Measurements from ENCODE around the gene HSPB7.

HSPB7 gene

DNA sequence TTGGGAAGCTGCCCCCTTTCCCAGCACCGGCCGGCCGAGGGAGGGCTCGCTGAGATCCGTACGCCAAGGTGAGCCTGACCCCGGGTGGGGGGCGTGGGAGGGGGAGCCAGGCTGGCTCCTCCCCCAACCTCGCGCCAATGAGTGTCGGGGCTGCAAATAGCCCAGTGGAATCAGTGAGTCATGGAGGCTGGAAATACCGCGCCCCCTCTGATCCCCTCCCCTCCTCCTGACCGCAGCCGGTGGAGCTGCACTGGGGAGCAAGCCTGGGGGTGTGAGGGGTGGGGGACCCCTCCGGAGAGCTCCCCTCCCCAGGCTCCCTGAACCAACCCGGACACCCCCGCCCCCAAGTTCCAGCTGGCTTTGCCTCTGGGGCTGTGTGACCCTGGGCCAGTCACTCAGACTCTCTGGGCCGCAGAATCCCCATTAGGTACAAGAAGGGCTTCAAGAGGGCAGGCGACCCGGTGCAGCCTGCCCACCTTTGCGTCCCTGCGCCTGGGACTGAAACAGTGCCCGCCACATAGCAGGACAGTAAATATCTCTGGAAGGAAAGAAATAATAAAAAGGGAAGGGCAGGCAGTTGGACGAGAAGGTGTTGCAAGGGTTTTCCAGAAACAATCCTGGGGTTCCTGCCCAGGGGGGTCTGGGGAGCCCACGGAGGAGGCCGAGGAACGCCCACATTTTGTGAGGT, 4.5 kb downstream of the HSPB7 start:
- no peaks in the 10 kb centered on the region for H3F3A ChIP-seq (ENCODE audit: insufficient read depth, low read length)
- H3K27me3 ChIP-seq (ENCODE audit: insufficient read depth, low read length): no peaks in the 10 kb centered on the region; the same call in 1 of the 2 replicates
- H3K9me2 ChIP-seq (ENCODE audit: low read depth, low read length): no peaks in the 10 kb centered on the region
- no peaks in the 10 kb centered on the region for H3K9me3 ChIP-seq (ENCODE audit: low read length)
- peak overlapping the region; percentile 28; the same call in 1 of the 2 replicates for H3K9ac ChIP-seq (ENCODE audit: low read length)
- TF ChIP-seq, protein P1, sequence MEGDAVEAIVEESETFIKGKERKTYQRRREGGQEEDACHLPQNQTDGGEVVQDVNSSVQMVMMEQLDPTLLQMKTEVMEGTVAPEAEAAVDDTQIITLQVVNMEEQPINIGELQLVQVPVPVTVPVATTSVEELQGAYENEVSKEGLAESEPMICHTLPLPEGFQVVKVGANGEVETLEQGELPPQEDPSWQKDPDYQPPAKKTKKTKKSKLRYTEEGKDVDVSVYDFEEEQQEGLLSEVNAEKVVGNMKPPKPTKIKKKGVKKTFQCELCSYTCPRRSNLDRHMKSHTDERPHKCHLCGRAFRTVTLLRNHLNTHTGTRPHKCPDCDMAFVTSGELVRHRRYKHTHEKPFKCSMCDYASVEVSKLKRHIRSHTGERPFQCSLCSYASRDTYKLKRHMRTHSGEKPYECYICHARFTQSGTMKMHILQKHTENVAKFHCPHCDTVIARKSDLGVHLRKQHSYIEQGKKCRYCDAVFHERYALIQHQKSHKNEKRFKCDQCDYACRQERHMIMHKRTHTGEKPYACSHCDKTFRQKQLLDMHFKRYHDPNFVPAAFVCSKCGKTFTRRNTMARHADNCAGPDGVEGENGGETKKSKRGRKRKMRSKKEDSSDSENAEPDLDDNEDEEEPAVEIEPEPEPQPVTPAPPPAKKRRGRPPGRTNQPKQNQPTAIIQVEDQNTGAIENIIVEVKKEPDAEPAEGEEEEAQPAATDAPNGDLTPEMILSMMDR (IDR thresholded peaks at IDR 0.05; ENCODE audit: low read length): no peak
- TF ChIP-seq EZH2 (IDR thresholded peaks at IDR 0.05; ENCODE audit: borderline replicate concordance, low read length): no peak
- no peak overlapping the region for H3K27ac ChIP-seq (ENCODE audit: low read depth, low read length, poor library complexity, severe bottlenecking)
- no peak overlapping the region for H2AFZ ChIP-seq (ENCODE audit: low read length)
- H3K4me2 ChIP-seq (ENCODE audit: low read length): peak overlapping the region; percentile 61
- H3K4me3 ChIP-seq (ENCODE audit: low read depth, low read length, poor library complexity, severe bottlenecking): peak overlapping the region; percentile 42
- H3K4me1 ChIP-seq (ENCODE audit: insufficient read depth, low read length, severe bottlenecking): peaks cover 24% of the 10 kb centered on the region
- no peaks in the 10 kb centered on the region for H4K20me1 ChIP-seq (ENCODE audit: insufficient read depth, low read length)
- no peaks in the 10 kb centered on the region for H3K79me2 ChIP-seq (ENCODE audit: insufficient read depth, low read length)
- no peaks in the 10 kb centered on the region for H3K36me3 ChIP-seq (ENCODE audit: insufficient read depth, low read length)

DNA sequence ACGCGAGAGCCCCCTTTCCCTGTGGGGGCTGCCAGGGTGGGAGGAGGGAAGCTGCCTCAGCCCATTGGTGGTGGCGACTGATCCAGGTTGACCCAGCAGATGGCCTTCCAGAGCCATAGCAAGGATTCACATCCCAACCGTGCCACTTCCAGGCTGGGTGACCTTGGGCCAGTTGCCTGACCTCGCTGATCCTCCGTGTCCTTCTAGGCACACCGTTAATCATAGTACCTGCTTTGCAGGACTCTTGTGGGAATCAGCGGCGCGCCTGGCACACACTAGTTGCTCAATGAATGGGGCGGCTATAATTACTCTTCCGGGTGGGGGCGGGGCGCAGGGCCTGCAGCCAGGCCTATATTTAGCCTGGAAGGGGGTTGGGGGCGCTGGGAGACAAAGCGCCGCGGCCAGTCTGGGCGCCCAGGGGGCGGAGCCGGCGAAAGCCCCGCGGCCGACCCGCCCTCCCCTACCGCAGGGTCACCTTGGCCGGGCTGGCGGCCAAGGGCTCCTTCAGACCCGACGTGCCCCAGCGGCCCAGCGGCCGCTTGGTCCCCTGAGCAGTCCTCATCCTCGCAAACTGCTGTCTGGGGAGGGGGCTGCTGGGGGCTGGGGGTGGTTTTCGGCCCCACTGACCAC, 5.1 kb downstream of the HSPB7 start:
- Histone ChIP-seq H3K79me2 (ENCODE audit: insufficient read depth, low read length) (no peaks in the 10 kb centered on the region), H3K9me3 (ENCODE audit: low read length) (no peaks in the 10 kb centered on the region), H4K20me1 (ENCODE audit: insufficient read depth, low read length) (no peaks in the 10 kb centered on the region), H3K27ac (ENCODE audit: low read depth, low read length, poor library complexity, severe bottlenecking) (no peak overlapping the region), H3K27me3 (ENCODE audit: insufficient read depth, low read length) (no peaks in the 10 kb centered on the region; the same call in 1 of the 2 replicates), H3K4me3 (ENCODE audit: low read depth, low read length, poor library complexity, severe bottlenecking) (peak overlapping the region; percentile 42), H3K4me1 (ENCODE audit: insufficient read depth, low read length, severe bottlenecking) (peaks cover 24% of the 10 kb centered on the region), H3K36me3 (ENCODE audit: insufficient read depth, low read length) (no peaks in the 10 kb centered on the region), H3K9ac (ENCODE audit: low read length) (peak overlapping the region; percentile 28; the same call in 1 of the 2 replicates), H2AFZ (ENCODE audit: low read length) (no peak overlapping the region), H3K9me2 (ENCODE audit: low read depth, low read length) (no peaks in the 10 kb centered on the region), H3F3A (ENCODE audit: insufficient read depth, low read length) (no peaks in the 10 kb centered on the region), H3K4me2 (ENCODE audit: low read length) (peak overlapping the region; percentile 61)
- no peak for TF ChIP-seq EZH2 (IDR thresholded peaks at IDR 0.05; ENCODE audit: borderline replicate concordance, low read length)
- TF ChIP-seq, protein P1 (IDR thresholded peaks at IDR 0.05; ENCODE audit: low read length): no peak

DNA sequence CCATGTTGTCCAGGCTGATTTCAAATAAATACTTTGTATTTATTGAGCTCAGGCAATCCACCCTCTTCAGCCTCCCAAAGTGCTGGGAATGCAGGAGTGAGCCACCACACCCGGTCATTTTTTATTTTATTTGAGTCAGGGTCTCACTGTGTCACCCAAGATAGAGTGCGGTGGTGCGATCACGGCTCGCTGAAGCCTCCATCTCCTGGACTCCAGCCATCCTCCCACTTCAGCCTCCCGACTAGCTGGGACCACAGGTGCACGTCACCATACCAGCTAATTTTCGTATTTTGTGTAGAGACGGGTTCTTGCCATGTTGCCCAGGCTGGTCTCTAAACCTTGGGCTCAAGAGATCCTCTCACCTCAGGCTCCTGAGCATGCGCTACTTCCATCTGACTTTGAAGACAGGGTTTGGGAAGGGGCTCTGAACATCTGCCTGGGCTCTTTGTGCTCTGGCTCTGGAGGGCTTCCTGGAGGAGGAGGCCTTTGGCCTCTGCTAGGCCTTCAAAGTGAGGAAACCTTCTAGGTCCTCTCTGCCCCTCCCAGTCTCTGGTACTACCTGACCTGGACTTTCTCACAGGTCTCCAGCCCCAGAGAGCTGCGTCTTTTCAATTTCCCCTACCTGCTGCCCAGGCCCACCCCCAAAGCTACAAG, 5.8 kb downstream of the HSPB7 start:
- Histone ChIP-seq H3K9ac (ENCODE audit: low read length) (no peak overlapping the region), H3K27ac (ENCODE audit: low read depth, low read length, poor library complexity, severe bottlenecking) (no peak overlapping the region), H3F3A (ENCODE audit: insufficient read depth, low read length) (no peaks in the 10 kb centered on the region), H4K20me1 (ENCODE audit: insufficient read depth, low read length) (no peaks in the 10 kb centered on the region), H3K79me2 (ENCODE audit: insufficient read depth, low read length) (no peaks in the 10 kb centered on the region), H3K4me2 (ENCODE audit: low read length) (peak overlapping the region; percentile 61; the same call in 1 of the 2 replicates), H2AFZ (ENCODE audit: low read length) (no peak overlapping the region), H3K9me2 (ENCODE audit: low read depth, low read length) (no peaks in the 10 kb centered on the region), H3K4me1 (ENCODE audit: insufficient read depth, low read length, severe bottlenecking) (peaks cover 24% of the 10 kb centered on the region), H3K9me3 (ENCODE audit: low read length) (no peaks in the 10 kb centered on the region), H3K36me3 (ENCODE audit: insufficient read depth, low read length) (no peaks in the 10 kb centered on the region), H3K27me3 (ENCODE audit: insufficient read depth, low read length) (no peaks in the 10 kb centered on the region; the same call in 1 of the 2 replicates), H3K4me3 (ENCODE audit: low read depth, low read length, poor library complexity, severe bottlenecking) (no peak overlapping the region)
- TF ChIP-seq EZH2 (IDR thresholded peaks at IDR 0.05; ENCODE audit: borderline replicate concordance, low read length): no peak
- TF ChIP-seq, protein P1 (IDR thresholded peaks at IDR 0.05; ENCODE audit: low read length): no peak

All from OCI-LY1 (cell line).